Measurements from ENCODE around the gene WHRN. TPM values are rescaled to one million over a fixed set of nuclear protein-coding genes. Genes with fewer than 3 reads are reported as not detected.

Gene WHRN
- total RNA-seq, 1 donor from 2014 or later, result 12.2 TPM

DNA sequence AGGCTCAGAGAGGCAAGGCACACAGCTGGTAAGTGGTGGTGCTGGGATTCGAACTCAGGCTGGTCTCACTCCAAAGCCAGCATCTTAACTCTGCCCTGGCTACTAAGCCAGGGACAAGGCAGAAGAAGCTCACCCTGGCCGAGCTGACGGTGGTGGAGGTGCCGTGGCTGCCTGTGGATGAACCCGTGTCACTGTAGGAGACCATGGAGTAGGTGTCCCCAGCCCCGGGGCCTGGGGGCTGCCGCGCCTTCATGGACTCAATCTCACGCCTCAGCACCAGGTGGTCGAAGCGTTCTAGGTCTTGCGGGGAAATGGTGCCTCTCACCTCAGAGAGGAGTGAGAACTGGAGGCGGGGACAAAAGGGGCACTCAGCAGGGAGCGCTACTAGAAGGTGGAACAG, 82.1 kb downstream of the WHRN start:
- H3K27me3 Mint-ChIP-seq, result no peaks in the 10 kb centered on the region
- no peaks in the 10 kb centered on the region for H3K36me3 Mint-ChIP-seq
- H3K4me1 Mint-ChIP-seq (ENCODE audit: unreplicated experiment), result peaks cover 6% of the 10 kb centered on the region
- H3K27ac Mint-ChIP-seq, result no peak overlapping the region
- no peak overlapping the region for H3K4me3 Mint-ChIP-seq
- TF ChIP-seq, protein P1, sequence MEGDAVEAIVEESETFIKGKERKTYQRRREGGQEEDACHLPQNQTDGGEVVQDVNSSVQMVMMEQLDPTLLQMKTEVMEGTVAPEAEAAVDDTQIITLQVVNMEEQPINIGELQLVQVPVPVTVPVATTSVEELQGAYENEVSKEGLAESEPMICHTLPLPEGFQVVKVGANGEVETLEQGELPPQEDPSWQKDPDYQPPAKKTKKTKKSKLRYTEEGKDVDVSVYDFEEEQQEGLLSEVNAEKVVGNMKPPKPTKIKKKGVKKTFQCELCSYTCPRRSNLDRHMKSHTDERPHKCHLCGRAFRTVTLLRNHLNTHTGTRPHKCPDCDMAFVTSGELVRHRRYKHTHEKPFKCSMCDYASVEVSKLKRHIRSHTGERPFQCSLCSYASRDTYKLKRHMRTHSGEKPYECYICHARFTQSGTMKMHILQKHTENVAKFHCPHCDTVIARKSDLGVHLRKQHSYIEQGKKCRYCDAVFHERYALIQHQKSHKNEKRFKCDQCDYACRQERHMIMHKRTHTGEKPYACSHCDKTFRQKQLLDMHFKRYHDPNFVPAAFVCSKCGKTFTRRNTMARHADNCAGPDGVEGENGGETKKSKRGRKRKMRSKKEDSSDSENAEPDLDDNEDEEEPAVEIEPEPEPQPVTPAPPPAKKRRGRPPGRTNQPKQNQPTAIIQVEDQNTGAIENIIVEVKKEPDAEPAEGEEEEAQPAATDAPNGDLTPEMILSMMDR (conservative IDR thresholded peaks at IDR 0.05), result no peak
- DNase-seq (ENCODE audit: extremely low spot score, unreplicated experiment), result no peak
- no peaks in the 10 kb centered on the region for H3K9me3 Mint-ChIP-seq

DNA sequence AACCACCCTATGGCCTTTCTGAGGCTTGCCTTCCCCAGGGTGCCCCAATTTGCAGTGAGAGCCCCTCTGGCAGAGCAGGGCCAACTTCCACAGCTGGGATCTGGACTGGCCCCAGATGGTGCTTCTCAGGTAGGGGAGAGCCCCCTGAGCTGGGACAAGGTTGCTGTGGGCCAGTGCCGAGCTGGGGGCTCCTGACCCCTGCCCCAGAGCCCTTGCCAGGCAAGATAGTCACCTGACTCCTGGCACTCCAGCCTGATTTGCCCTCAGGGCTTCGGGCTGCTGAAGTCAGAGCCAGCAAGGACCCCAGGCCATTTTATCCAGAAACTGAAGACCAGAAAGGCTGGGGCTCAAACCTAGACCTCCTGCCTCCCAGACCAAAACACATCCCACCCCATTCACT, 84.1 kb downstream of the WHRN start:
- H3K9me3 Mint-ChIP-seq, result no peaks in the 10 kb centered on the region
- peaks cover 24% of the 10 kb centered on the region for H3K4me1 Mint-ChIP-seq (ENCODE audit: unreplicated experiment)
- no peaks in the 10 kb centered on the region for H3K27me3 Mint-ChIP-seq
- peaks cover 7% of the 10 kb centered on the region for H3K36me3 Mint-ChIP-seq
- DNase-seq (ENCODE audit: extremely low spot score, unreplicated experiment), result no peak
- H3K27ac Mint-ChIP-seq, result no peak overlapping the region
- no peak overlapping the region for H3K4me3 Mint-ChIP-seq
- TF ChIP-seq, protein P1 (conservative IDR thresholded peaks at IDR 0.05), result no peak

DNA sequence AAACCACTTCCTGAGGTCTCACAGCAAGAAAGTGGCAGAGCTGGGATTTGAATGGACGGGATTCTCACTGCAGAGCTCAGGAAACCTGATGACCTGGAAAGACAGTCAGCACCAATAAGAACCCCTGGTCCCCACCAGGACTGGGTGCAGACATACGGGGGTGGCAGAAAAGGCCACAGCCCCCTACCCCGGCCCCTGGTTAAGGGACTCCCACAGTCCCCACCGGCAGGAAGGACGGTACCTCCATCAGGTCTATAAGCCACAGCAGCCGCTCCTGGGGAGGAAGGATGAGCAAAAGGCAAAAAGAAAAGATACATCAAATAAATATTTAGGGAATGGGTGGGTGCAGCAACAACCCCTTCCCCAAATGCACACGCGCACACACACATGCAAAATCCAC, 85.5 kb downstream of the WHRN start:
- H3K27me3 Mint-ChIP-seq, result no peaks in the 10 kb centered on the region
- no peak overlapping the region for H3K27ac Mint-ChIP-seq
- H3K9me3 Mint-ChIP-seq, result no peaks in the 10 kb centered on the region
- H3K4me3 Mint-ChIP-seq, result no peak overlapping the region
- peaks cover 28% of the 10 kb centered on the region for H3K4me1 Mint-ChIP-seq (ENCODE audit: unreplicated experiment)
- no peak for DNase-seq (ENCODE audit: extremely low spot score, unreplicated experiment)
- TF ChIP-seq, protein P1 (conservative IDR thresholded peaks at IDR 0.05), result no peak
- peaks cover 7% of the 10 kb centered on the region for H3K36me3 Mint-ChIP-seq

DNA sequence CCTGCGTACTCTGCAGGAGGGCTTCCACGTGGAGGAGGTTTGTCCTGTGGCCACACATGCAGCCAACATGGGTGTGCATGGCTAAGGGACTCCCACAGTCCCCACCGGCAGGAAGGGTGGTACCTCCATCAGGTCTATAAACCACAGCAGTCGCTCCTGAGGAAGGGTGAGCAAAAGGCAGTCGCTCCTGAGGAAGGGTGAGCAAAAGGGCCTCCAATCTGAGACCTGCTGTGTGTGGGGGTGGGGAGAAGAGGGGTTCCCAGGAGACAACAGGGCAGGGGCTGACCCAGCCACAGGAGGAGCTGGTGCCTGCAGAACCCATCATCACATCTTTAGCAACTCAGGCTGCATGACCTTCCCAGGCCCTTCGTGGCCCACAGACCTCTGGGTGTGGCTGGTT, 87.2 kb downstream of the WHRN start:
- no peak for DNase-seq (ENCODE audit: extremely low spot score, unreplicated experiment)
- no peaks in the 10 kb centered on the region for H3K27me3 Mint-ChIP-seq
- H3K27ac Mint-ChIP-seq, result peak overlapping the region; percentile 48
- peaks cover 7% of the 10 kb centered on the region for H3K36me3 Mint-ChIP-seq
- H3K4me3 Mint-ChIP-seq, result no peak overlapping the region
- peaks cover 28% of the 10 kb centered on the region for H3K4me1 Mint-ChIP-seq (ENCODE audit: unreplicated experiment)
- no peaks in the 10 kb centered on the region for H3K9me3 Mint-ChIP-seq
- TF ChIP-seq, protein P1 (conservative IDR thresholded peaks at IDR 0.05), result no peak

DNA sequence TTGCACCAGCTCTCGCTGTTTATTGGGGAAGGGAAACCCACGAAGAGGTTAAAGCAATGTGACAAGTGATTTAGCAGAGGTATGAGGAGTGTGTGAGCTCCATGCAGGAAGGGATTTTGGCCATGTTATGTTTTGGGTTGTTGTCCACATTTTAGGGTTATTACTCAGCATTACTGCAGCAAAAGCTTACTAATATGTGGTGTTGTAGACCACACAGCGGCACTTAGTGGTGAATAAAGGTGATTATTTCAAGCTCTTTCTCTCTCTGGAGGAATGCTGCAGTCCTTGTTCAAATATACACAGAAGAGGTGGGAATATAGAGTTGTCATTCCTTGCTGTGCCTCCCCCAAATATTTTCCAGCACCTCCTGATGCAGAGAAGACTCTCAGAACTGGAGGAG, 87.8 kb downstream of the WHRN start:
- Mint-ChIP-seq H3K27ac (peak overlapping the region; percentile 48), H3K4me1 (ENCODE audit: unreplicated experiment) (peaks cover 31% of the 10 kb centered on the region), H3K27me3 (no peaks in the 10 kb centered on the region), H3K4me3 (no peak overlapping the region), H3K36me3 (peaks cover 7% of the 10 kb centered on the region), H3K9me3 (no peaks in the 10 kb centered on the region)
- TF ChIP-seq, protein P1 (conservative IDR thresholded peaks at IDR 0.05), result no peak
- DNase-seq (ENCODE audit: extremely low spot score, unreplicated experiment), result no peak

DNA sequence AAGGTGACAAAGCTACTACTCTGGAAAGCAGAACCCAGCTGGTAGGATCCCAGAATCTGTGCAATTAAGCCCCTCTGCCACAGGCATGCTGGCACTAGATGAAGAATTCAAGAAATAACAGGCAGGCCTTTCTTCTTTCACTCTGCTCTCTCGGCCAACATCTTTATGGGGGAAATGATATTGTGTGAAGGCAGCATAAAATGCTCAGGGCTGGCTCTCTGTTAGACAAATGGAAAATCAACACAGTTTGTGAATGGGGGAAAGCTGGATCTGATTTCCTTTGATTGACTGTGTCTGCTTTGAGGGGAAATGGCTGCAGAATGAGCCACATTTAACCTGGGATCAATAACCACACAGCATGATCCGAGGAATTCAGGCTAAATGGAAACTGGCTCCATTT, 88.4 kb downstream of the WHRN start:
- TF ChIP-seq, protein P1 (conservative IDR thresholded peaks at IDR 0.05), result no peak
- Mint-ChIP-seq H3K36me3 (peaks cover 7% of the 10 kb centered on the region), H3K27me3 (no peaks in the 10 kb centered on the region), H3K4me1 (ENCODE audit: unreplicated experiment) (peaks cover 31% of the 10 kb centered on the region), H3K9me3 (no peaks in the 10 kb centered on the region), H3K27ac (peak overlapping the region; percentile 48), H3K4me3 (no peak overlapping the region)
- no peak for DNase-seq (ENCODE audit: extremely low spot score, unreplicated experiment)
